OCI-LY3 (cell line): ENCODE results near the gene STAT3.
A peak's percentile ranks its signal among the peaks of the same experiment; 100 is the strongest.

ENCODE experiments used
- H2AFZ ChIP-seq: fragments of 200-600, 300-600 bp; shearing (Covaris generic); 2 replicates; pipeline ENCODE4 v1.6.0; 2014; ENCODE audit warnings: antibody characterized with exemption, low read depth, low read length
- H3K27ac ChIP-seq: fragments of 200-600, 300-600 bp; sonication (generic); 2 replicates; pipeline ENCODE4 v1.5.1; 2014; ENCODE audit warnings: mild to moderate bottlenecking, low read length, moderate library complexity, mixed read lengths
- H3K27me3 ChIP-seq: fragments of 200-600, 300-600 bp; sonication (generic); 2 replicates; pipeline ENCODE4 v1.6.1; 2014; ENCODE audit warnings: low read depth, low read length, mixed read lengths
- H3K36me3 ChIP-seq: fragments of 200-600, 300-600 bp; sonication (generic); replicated peaks from 2 replicates; pipeline ENCODE3; 2014; ENCODE audit warnings: low read depth, low read length, mixed read lengths
- H3K4me1 ChIP-seq: fragments of 300-600, 200-600 bp; sonication (generic); 2 replicates; pipeline ENCODE4 v1.6.1; 2014; ENCODE audit warnings: low read length, mixed read lengths
- H3K4me2 ChIP-seq: fragments of 200-600, 300-600 bp; sonication (generic); 2 replicates; pipeline ENCODE4 v1.6.1; 2014; ENCODE audit warnings: low read length, mixed read lengths
- H3K4me3 ChIP-seq: fragments of 300-600, 200-600 bp; sonication (generic); 2 replicates; pipeline ENCODE4 v1.5.1; 2014; ENCODE audit warnings: antibody characterized with exemption, mild to moderate bottlenecking, low read length, moderate library complexity
- H3K79me2 ChIP-seq: fragments of 300-600, 200-600 bp; shearing (Covaris generic); 2 replicates; pipeline ENCODE4 v1.6.1; 2014; ENCODE audit warnings: mild to moderate bottlenecking, low read length, mixed read lengths
- H3K9ac ChIP-seq: fragments of 300-600, 200-600 bp; shearing (Covaris generic); 2 replicates; pipeline ENCODE4 v1.6.0; 2014; ENCODE audit warnings: mild to moderate bottlenecking, low read length, moderate library complexity
- H3K9me3 ChIP-seq: fragments of 200-600, 300-600 bp; shearing (Covaris generic); 2 replicates; pipeline ENCODE4 v1.6.1; 2014; ENCODE audit warnings: low read length, mixed read lengths; ENCODE audit not compliant: insufficient read depth
- H4K20me1 ChIP-seq: fragments of 200-600, 300-600 bp; sonication (generic); 2 replicates; pipeline ENCODE4 v1.6.1; 2016; ENCODE audit warnings: low read length, mixed read lengths; ENCODE audit not compliant: insufficient read depth
- CTCF ChIP-seq: fragments of 200-600, 300-600 bp; sonication (generic); IDR thresholded peaks from 2 replicates; pipeline ENCODE4 v1.5.1; 2014; ENCODE audit warnings: antibody characterized with exemption, low read length, low read depth
- EZH2phosphoT487 ChIP-seq: fragments of 200-600 bp; shearing (Covaris generic); IDR thresholded peaks from 2 replicates; pipeline ENCODE4 v1.6.1; 2018; ENCODE audit warnings: antibody characterized with exemption, mixed run types, low read depth

Gene STAT3

GRCh38 chr17:42296012-42296411 is 92.2 kb downstream of the STAT3 start:
- Histone ChIP-seq H4K20me1 (peaks cover 8% of the 10 kb centered on the region; the same call in 1 of the 2 replicates), H3K9ac (no peak overlapping the region), H3K79me2 (peaks cover 14% of the 10 kb centered on the region; the same call in 1 of the 2 replicates), H3K4me1 (no peaks in the 10 kb centered on the region), H3K4me2 (no peak overlapping the region), H2AFZ (no peak overlapping the region), H3K36me3 (peaks cover 38% of the 10 kb centered on the region), H3K9me3 (no peaks in the 10 kb centered on the region), H3K27me3 (no peaks in the 10 kb centered on the region), H3K27ac (no peak overlapping the region), H3K4me3 (no peak overlapping the region)
- TF ChIP-seq EZH2phosphoT487 (no peak), CTCF (no peak)

- Histone ChIP-seq H3K9me3 (no peaks in the 10 kb centered on the region), H3K4me3 (no peak overlapping the region), H3K27ac (no peak overlapping the region), H2AFZ (no peak overlapping the region), H3K9ac (no peak overlapping the region), H3K36me3 (peaks cover 44% of the 10 kb centered on the region), H3K79me2 (peaks cover 26% of the 10 kb centered on the region), H3K4me2 (no peak overlapping the region), H3K27me3 (no peaks in the 10 kb centered on the region), H4K20me1 (peaks cover 11% of the 10 kb centered on the region; the same call in 1 of the 2 replicates), H3K4me1 (peaks cover 8% of the 10 kb centered on the region)
- TF ChIP-seq EZH2phosphoT487 = no peak
These were observed 93.5 kb downstream of the STAT3 start for GRCh38 chr17:42294469-42295398.

GRCh38 chr17:42291129-42291528 is 97.1 kb downstream of the STAT3 start:
- H3K27ac ChIP-seq = no peak overlapping the region

GRCh38 chr17:42290577-42290976 is 97.7 kb downstream of the STAT3 start:
- no peaks in the 10 kb centered on the region for H3K9me3 ChIP-seq
- peak overlapping the region; percentile 8; the same call in 1 of the 2 replicates for H3K27ac ChIP-seq
- peak overlapping the region; percentile 84 for H3K4me3 ChIP-seq
- TF ChIP-seq CTCF (no peak), EZH2phosphoT487 (no peak)
- H2AFZ ChIP-seq = no peak overlapping the region
- peaks cover 6% of the 10 kb centered on the region; the same call in 1 of the 2 replicates for H4K20me1 ChIP-seq
- H3K9ac ChIP-seq = no peak overlapping the region
- peaks cover 44% of the 10 kb centered on the region for H3K4me1 ChIP-seq
- peak overlapping the region; percentile 98 for H3K4me2 ChIP-seq
- H3K79me2 ChIP-seq = peaks cover 66% of the 10 kb centered on the region
- peaks cover 40% of the 10 kb centered on the region for H3K36me3 ChIP-seq
- H3K27me3 ChIP-seq = no peaks in the 10 kb centered on the region

More at GRCh38 chr17:42291129-42291528, 97.1 kb downstream of the STAT3 start:
- H3K4me1 ChIP-seq = peaks cover 39% of the 10 kb centered on the region
- no peaks in the 10 kb centered on the region for H3K9me3 ChIP-seq
- H3K4me3 ChIP-seq = no peak overlapping the region
- H3K27me3 ChIP-seq = no peaks in the 10 kb centered on the region
- no peak overlapping the region for H3K4me2 ChIP-seq
- peaks cover 10% of the 10 kb centered on the region; the same call in 1 of the 2 replicates for H4K20me1 ChIP-seq
- peaks cover 62% of the 10 kb centered on the region for H3K79me2 ChIP-seq
- TF ChIP-seq EZH2phosphoT487 (no peak), CTCF (no peak)
- H3K9ac ChIP-seq = no peak overlapping the region
- H3K36me3 ChIP-seq = peaks cover 46% of the 10 kb centered on the region
- H2AFZ ChIP-seq = no peak overlapping the region
